Measurements from ENCODE around the gene DEPDC4.

Gene DEPDC4

DNA sequence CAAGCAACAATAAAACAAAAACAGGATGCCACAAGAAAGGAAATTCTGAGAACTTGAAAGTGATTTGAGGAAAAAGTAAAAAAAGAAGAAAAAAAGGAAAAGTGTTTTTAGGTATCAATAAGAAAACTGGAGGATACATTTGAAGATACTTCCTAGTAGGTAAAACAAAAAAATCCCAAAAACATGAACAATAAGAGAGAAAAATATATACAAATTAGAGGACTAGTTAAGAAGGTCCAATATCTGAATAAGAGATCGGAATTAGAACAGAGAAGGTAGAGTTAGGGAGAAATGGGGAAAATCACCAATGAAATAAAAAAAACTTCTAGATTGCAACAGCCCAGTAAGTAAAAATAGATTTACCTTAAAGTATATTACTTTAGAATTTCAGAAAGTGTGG lies 8.8 kb downstream of the DEPDC4 start:
- Histone ChIP-seq H3K9me2 (replicated peaks; ENCODE audit: insufficient read depth, low read length) (no peaks in the 10 kb centered on the region), H3K4me3 (ENCODE audit: low read length) (no peak overlapping the region), H3K27ac (ENCODE audit: low read length) (no peak overlapping the region), H4K20me1 (ENCODE audit: insufficient read depth, low read length) (no peaks in the 10 kb centered on the region), H3K36me3 (replicated peaks; ENCODE audit: insufficient read depth, low read length) (no peaks in the 10 kb centered on the region), H3K4me2 (ENCODE audit: low read depth, low read length) (no peak overlapping the region), H3F3A (ENCODE audit: insufficient read depth, low read length) (no peaks in the 10 kb centered on the region), H3K4me1 (ENCODE audit: low read length) (no peaks in the 10 kb centered on the region), H3K79me2 (ENCODE audit: low read length) (no peaks in the 10 kb centered on the region), H2AFZ (ENCODE audit: low read length) (no peak overlapping the region), H3K9me3 (replicated peaks; ENCODE audit: insufficient read depth, low read length) (no peaks in the 10 kb centered on the region), H3K9ac (ENCODE audit: low read length) (no peak overlapping the region), H3K27me3 (replicated peaks; ENCODE audit: insufficient read depth, low read length) (no peaks in the 10 kb centered on the region)
- TF ChIP-seq EZH2phosphoT487 (IDR thresholded peaks at IDR 0.05; ENCODE audit: low read length) (no peak), EZH2 (optimal IDR thresholded peaks at IDR 0.05; ENCODE audit: low read depth, low read length) (no peak)
- TF ChIP-seq, protein P1, sequence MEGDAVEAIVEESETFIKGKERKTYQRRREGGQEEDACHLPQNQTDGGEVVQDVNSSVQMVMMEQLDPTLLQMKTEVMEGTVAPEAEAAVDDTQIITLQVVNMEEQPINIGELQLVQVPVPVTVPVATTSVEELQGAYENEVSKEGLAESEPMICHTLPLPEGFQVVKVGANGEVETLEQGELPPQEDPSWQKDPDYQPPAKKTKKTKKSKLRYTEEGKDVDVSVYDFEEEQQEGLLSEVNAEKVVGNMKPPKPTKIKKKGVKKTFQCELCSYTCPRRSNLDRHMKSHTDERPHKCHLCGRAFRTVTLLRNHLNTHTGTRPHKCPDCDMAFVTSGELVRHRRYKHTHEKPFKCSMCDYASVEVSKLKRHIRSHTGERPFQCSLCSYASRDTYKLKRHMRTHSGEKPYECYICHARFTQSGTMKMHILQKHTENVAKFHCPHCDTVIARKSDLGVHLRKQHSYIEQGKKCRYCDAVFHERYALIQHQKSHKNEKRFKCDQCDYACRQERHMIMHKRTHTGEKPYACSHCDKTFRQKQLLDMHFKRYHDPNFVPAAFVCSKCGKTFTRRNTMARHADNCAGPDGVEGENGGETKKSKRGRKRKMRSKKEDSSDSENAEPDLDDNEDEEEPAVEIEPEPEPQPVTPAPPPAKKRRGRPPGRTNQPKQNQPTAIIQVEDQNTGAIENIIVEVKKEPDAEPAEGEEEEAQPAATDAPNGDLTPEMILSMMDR (IDR thresholded peaks at IDR 0.05; ENCODE audit: low read length): no peak
- DNase-seq: no peak

DNA sequence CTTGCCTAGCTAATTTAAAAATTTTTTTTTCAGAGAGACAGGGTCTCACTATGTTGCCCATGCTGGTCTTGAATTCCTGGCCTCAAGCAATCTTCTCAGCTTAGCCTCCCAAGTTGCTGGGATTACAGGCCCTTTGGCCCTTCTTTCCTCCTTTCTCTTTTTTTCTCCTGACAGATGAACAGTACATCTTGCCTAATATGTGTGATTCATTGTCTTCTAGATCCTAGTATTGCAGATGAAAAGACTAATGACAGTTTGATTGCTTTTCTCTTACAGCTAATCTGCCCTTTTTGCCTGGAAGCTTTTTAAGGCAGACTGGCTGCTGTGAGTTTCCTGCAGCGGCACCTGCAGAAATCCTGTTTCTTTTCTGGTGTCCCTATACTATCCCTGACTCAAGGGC lies 12.0 kb downstream of the DEPDC4 start:
- H3K27ac ChIP-seq (ENCODE audit: low read length): no peak overlapping the region
- TF ChIP-seq EZH2phosphoT487 (IDR thresholded peaks at IDR 0.05; ENCODE audit: low read length) (no peak), EZH2 (optimal IDR thresholded peaks at IDR 0.05; ENCODE audit: low read depth, low read length) (no peak)
- TF ChIP-seq, protein P1 (IDR thresholded peaks at IDR 0.05; ENCODE audit: low read length): no peak
- no peak for DNase-seq
- H3K27me3 ChIP-seq (replicated peaks; ENCODE audit: insufficient read depth, low read length): no peaks in the 10 kb centered on the region
- no peak overlapping the region for H3K9ac ChIP-seq (ENCODE audit: low read length)
- no peaks in the 10 kb centered on the region for H3K9me3 ChIP-seq (replicated peaks; ENCODE audit: insufficient read depth, low read length)
- H3K36me3 ChIP-seq (replicated peaks; ENCODE audit: insufficient read depth, low read length): no peaks in the 10 kb centered on the region
- H3K4me1 ChIP-seq (ENCODE audit: low read length): no peaks in the 10 kb centered on the region
- H3K79me2 ChIP-seq (ENCODE audit: low read length): no peaks in the 10 kb centered on the region
- no peaks in the 10 kb centered on the region for H4K20me1 ChIP-seq (ENCODE audit: insufficient read depth, low read length)
- H3K9me2 ChIP-seq (replicated peaks; ENCODE audit: insufficient read depth, low read length): no peaks in the 10 kb centered on the region
- no peak overlapping the region for H3K4me3 ChIP-seq (ENCODE audit: low read length)
- no peak overlapping the region for H2AFZ ChIP-seq (ENCODE audit: low read length)
- H3F3A ChIP-seq (ENCODE audit: insufficient read depth, low read length): no peaks in the 10 kb centered on the region
- H3K4me2 ChIP-seq (ENCODE audit: low read depth, low read length): no peak overlapping the region

DNA sequence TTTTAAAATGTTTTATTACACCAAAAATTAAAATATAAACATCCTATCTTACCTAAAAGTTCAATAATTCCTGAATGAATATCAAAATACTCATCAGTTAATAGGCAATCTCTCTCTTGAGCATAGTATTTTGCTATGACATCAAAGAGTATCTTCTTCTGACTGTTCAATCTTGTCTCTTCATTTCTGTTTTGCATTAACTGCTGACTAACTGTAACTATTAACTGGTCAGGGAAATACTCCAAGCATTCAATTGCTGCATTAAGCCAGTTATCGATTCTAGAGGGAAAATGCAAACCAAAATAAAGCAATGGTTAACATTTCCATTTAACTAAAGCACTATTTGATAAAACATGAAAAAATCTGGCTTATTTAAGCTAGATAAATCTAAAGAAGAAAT lies 13.4 kb downstream of the DEPDC4 start:
- Histone ChIP-seq H3K4me2 (ENCODE audit: low read depth, low read length) (no peak overlapping the region), H3K4me1 (ENCODE audit: low read length) (no peaks in the 10 kb centered on the region), H3K27me3 (replicated peaks; ENCODE audit: insufficient read depth, low read length) (no peaks in the 10 kb centered on the region), H3K9me2 (replicated peaks; ENCODE audit: insufficient read depth, low read length) (no peaks in the 10 kb centered on the region), H3K79me2 (ENCODE audit: low read length) (no peaks in the 10 kb centered on the region), H2AFZ (ENCODE audit: low read length) (no peak overlapping the region), H3K27ac (ENCODE audit: low read length) (no peak overlapping the region), H4K20me1 (ENCODE audit: insufficient read depth, low read length) (no peaks in the 10 kb centered on the region), H3K36me3 (replicated peaks; ENCODE audit: insufficient read depth, low read length) (no peaks in the 10 kb centered on the region), H3F3A (ENCODE audit: insufficient read depth, low read length) (no peaks in the 10 kb centered on the region), H3K4me3 (ENCODE audit: low read length) (no peak overlapping the region), H3K9me3 (replicated peaks; ENCODE audit: insufficient read depth, low read length) (no peaks in the 10 kb centered on the region), H3K9ac (ENCODE audit: low read length) (no peak overlapping the region)
- DNase-seq: no peak
- TF ChIP-seq EZH2phosphoT487 (IDR thresholded peaks at IDR 0.05; ENCODE audit: low read length) (no peak), EZH2 (optimal IDR thresholded peaks at IDR 0.05; ENCODE audit: low read depth, low read length) (no peak)
- TF ChIP-seq, protein P1 (IDR thresholded peaks at IDR 0.05; ENCODE audit: low read length): no peak

All from MM.1S (cell line).